Activated B cell treated with CpG ODN at 0.5 μM for 24 hours (primary cell): ENCODE results near the gene PTER. TPM values are rescaled to one million over a fixed set of nuclear protein-coding genes. Genes with fewer than 3 reads are reported as not detected.
A peak's percentile ranks its signal among the peaks of the same experiment; 100 is the strongest.

ENCODE experiments used
- ATAC-seq: fragments of 200-7000 bp; cut with Tn5 transposase; one replicate; pipeline ENCODE4 v1.10.0; 2021; ENCODE audit warnings: low read depth, mild to moderate bottlenecking, moderate library complexity
- CTCF ChIA-PET: fragments of 350-600 bp; sonication (Branson Sonifier 250); formaldehyde crosslinking; loops from one replicate; lab custom pipeline; 2021; ENCODE audit warnings: antibody characterized with exemption; lab: Charles Lee
- POLR2A ChIA-PET: fragments of 350-600 bp; sonication (Branson Sonifier 250); formaldehyde crosslinking; loops from one replicate; lab custom pipeline; 2021; ENCODE audit warnings: antibody characterized with exemption; lab: Charles Lee
- DNase-seq: peaks from one replicate; pipeline ENCODE4 v3.0.0; 2022
- H3K27ac Mint-ChIP-seq: one replicate; pipeline ENCODE4 v1.8.0; 2020; ENCODE audit warnings: mixed read lengths
- H3K27me3 Mint-ChIP-seq: one replicate; pipeline ENCODE4 v1.8.0; 2021; ENCODE audit warnings: mixed read lengths
- H3K36me3 Mint-ChIP-seq: one replicate; pipeline ENCODE4 v1.8.0; 2021; ENCODE audit warnings: low read depth, mixed read lengths
- H3K4me1 Mint-ChIP-seq: one replicate; pipeline ENCODE4 v1.8.0; 2021; ENCODE audit warnings: mixed read lengths
- H3K4me3 Mint-ChIP-seq: one replicate; pipeline ENCODE4 v1.8.0; 2020; ENCODE audit warnings: mild to moderate bottlenecking, mixed read lengths
- H3K9me3 Mint-ChIP-seq: one replicate; pipeline ENCODE4 v1.8.0; 2020; ENCODE audit warnings: mixed read lengths
- intact Hi-C: fragments of 100-400 bp; cut with micrococcal nuclease; formaldehyde crosslinking; loops from one replicate; pipeline ENCODE4 v1.15.1; 2024
- total RNA-seq: library from RNA; stranded (reverse); gene quantifications from 2 replicates; pipeline ENCODE4 v1.2.3, GENCODE V29; 2022
- TF ChIP-seq, protein P1 (sequence below): fragments of 200-600 bp; IDR thresholded peaks from one replicate; pipeline ENCODE4 v1.8.0; 2022; ENCODE audit warnings: antibody characterized with exemption, mild to moderate bottlenecking

PTER gene
- total RNA-seq, 1 donor from 2014 or later = 14.9 TPM

- ChIA-PET CTCF (no interaction called here), POLR2A (interaction anchor here (0.7 kb wide), 1 partner anchor 21 kb away, joined by 3 read pairs; no protein-coding TSS in a partner anchor)
- H3K27ac Mint-ChIP-seq = no peak overlapping the region
Measured at GRCh38 chr10:16519250-16519907, 82.6 kb downstream of the PTER start.

DNA sequence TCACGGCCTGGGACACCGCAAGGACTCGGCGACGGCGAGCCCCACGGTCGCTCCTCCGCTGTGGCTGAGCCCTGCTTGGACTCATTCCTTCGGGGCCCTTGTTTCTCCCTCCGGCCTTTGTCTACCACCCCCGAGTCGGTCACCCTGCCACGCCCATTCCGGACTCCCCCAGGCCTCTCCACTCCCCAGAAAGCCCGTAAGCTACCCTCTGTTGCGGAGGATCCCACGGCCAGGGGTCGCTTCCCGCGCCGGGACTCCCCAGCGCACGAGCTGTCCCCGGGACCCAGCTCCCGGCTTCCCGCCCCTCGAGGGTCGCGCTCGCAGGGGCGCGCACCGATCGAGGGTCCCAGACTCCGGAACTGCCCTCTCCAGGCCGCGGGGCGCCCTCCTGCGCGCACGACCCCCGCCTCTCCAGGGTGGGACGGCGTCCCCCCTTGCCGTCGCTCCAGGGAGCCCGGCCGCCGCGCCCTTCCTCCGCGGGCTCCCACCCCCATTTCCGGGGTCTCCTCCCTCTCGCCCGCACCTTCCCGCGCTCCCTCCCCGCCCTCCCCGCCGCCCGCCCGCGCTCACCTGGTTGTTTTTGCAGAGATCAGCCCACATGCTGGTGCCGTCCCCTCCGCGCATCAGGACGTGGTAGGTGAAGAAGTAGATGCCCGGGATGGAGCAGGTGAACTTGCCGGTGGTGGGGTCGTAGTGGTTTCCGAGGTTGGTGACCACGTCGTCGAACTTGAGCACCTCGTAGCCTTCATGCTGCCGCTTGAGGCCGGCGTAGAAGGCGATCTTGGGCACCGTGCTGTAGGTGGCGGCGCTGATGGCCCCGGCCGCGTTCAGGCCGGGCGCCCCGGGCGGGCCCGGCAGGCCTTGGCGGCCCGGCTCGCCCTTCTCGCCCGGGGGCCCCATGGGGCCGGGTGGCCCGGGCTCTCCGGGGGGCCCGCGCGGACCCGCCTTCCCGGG lies 83.4 kb downstream of the PTER start:
- Mint-ChIP-seq H3K27ac (no peak overlapping the region), H3K4me1 (peaks cover 14% of the 10 kb centered on the region), H3K9me3 (no peaks in the 10 kb centered on the region), H3K4me3 (peak overlapping the region; percentile 78), H3K27me3 (peaks cover 29% of the 10 kb centered on the region), H3K36me3 (no peaks in the 10 kb centered on the region)
- POLR2A ChIA-PET = no interaction called here
- ATAC-seq (no peak), DNase-seq (no peak)
- TF ChIP-seq, protein P1, sequence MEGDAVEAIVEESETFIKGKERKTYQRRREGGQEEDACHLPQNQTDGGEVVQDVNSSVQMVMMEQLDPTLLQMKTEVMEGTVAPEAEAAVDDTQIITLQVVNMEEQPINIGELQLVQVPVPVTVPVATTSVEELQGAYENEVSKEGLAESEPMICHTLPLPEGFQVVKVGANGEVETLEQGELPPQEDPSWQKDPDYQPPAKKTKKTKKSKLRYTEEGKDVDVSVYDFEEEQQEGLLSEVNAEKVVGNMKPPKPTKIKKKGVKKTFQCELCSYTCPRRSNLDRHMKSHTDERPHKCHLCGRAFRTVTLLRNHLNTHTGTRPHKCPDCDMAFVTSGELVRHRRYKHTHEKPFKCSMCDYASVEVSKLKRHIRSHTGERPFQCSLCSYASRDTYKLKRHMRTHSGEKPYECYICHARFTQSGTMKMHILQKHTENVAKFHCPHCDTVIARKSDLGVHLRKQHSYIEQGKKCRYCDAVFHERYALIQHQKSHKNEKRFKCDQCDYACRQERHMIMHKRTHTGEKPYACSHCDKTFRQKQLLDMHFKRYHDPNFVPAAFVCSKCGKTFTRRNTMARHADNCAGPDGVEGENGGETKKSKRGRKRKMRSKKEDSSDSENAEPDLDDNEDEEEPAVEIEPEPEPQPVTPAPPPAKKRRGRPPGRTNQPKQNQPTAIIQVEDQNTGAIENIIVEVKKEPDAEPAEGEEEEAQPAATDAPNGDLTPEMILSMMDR = no peak
- intact Hi-C loops = no loop called here
- CTCF ChIA-PET = no interaction called here

More at GRCh38 chr10:16519250-16519907, 82.6 kb downstream of the PTER start:
- peak overlapping the region; percentile 78 for H3K4me3 Mint-ChIP-seq
- peaks cover 7% of the 10 kb centered on the region for H3K36me3 Mint-ChIP-seq
- H3K9me3 Mint-ChIP-seq = no peaks in the 10 kb centered on the region
- DNase-seq (no peak), ATAC-seq (peak; percentile 31)
- H3K27me3 Mint-ChIP-seq = peaks cover 29% of the 10 kb centered on the region
- TF ChIP-seq, protein P1 = no peak
- intact Hi-C loops = no loop called here
- H3K4me1 Mint-ChIP-seq = peaks cover 14% of the 10 kb centered on the region

DNA sequence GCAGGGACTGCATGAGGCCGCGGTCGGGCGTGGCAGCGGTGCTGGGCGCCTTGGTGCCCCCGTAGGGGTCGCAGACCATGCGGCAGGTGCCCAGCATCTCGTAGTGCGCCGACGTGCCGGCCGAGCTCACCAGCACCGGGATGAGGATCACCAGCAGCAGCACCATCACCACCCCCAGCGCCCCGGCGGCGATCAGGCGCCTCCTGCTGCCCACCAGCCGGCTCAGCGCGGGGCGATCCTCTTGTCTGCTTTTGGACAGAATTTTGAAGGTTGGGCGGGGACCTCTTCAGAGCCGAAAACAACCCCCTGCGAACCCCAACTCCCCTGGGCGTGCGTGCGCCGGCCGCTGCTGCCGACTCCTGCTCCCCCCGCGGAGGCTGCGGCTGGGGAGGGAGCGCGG lies 84.1 kb downstream of the PTER start:
- peak; percentile 17 for DNase-seq
- H3K4me3 Mint-ChIP-seq = peak overlapping the region; percentile 44
- CTCF ChIA-PET = no interaction called here
- H3K36me3 Mint-ChIP-seq = no peaks in the 10 kb centered on the region
- TF ChIP-seq, protein P1 = no peak
- POLR2A ChIA-PET = no interaction called here
- ATAC-seq = peak; percentile 14
- H3K9me3 Mint-ChIP-seq = no peaks in the 10 kb centered on the region
- no peak overlapping the region for H3K27ac Mint-ChIP-seq
- H3K27me3 Mint-ChIP-seq = peaks cover 32% of the 10 kb centered on the region
- intact Hi-C loops = no loop called here
- H3K4me1 Mint-ChIP-seq = peaks cover 14% of the 10 kb centered on the region

- DNase-seq = no peak
- intact Hi-C loops = no loop called here
- POLR2A ChIA-PET = no interaction called here
- peak; percentile 21 for ATAC-seq
- peak within 1 kb of the TSS; percentile 82 for H3K4me3 Mint-ChIP-seq
- CTCF ChIA-PET = no interaction called here
- H3K27ac Mint-ChIP-seq = no peak within 1 kb of the TSS
- H3K36me3 Mint-ChIP-seq = no peaks in the 10 kb centered on the region
- TF ChIP-seq, protein P1 = no peak
- no peaks in the 10 kb centered on the region for H3K9me3 Mint-ChIP-seq
- peaks cover 32% of the 10 kb centered on the region for H3K27me3 Mint-ChIP-seq
- peaks cover 14% of the 10 kb centered on the region for H3K4me1 Mint-ChIP-seq
Measured at GRCh38 chr10:16521311-16522016, 84.7 kb downstream of the PTER start, which contains the start of gene C1QL3. Gene C1QL3, minus strand, starts transcription at chr10:16521879. Its CDS starts 814 bp downstream, at chr10:16521065.
